Effector memory CD8-positive, alpha-beta T cell (primary cell): ENCODE data around the gene SEC14L6.

ENCODE experiments used
- ATAC-seq: fragments of 150-1000 bp; cut with Tn5 transposase; replicated peaks from 2 replicates; pipeline ENCODE4 v1.10.0; 2021; ENCODE audit warnings: mild to moderate bottlenecking, moderate library complexity
- DNase-seq, 3 experiments: peaks; one replicate each; pipeline ENCODE4 v3.0.0; 2021
- H3K27ac Mint-ChIP-seq, 2 donors: one replicate each; pipeline ENCODE4 v1.8.0; 2022; ENCODE audit warnings: mild to moderate bottlenecking in 2 of 2, mixed read lengths in 2 of 2, moderate library complexity in 2 of 2
- H3K27me3 Mint-ChIP-seq, 2 donors: one replicate each; pipeline ENCODE4 v1.8.0; 2022; ENCODE audit warnings: mixed read lengths in 2 of 2
- H3K36me3 Mint-ChIP-seq: one replicate; pipeline ENCODE4 v1.8.0; 2022; ENCODE audit warnings: mild to moderate bottlenecking, moderate library complexity, mixed read lengths; ENCODE audit not compliant: insufficient read depth
- H3K4me1 Mint-ChIP-seq, 2 donors: one replicate each; pipeline ENCODE4 v1.8.0; 2022; ENCODE audit warnings: low read depth in 2 of 2, mixed read lengths in 2 of 2
- H3K4me3 Mint-ChIP-seq, 2 donors: one replicate each; pipeline ENCODE4 v1.8.0; 2022; ENCODE audit warnings: mild to moderate bottlenecking in 2 of 2, mixed read lengths in 2 of 2, moderate library complexity in 2 of 2
- H3K9me3 Mint-ChIP-seq, 2 donors: one replicate each; pipeline ENCODE4 v1.8.0; 2022; ENCODE audit warnings: mixed read lengths in 2 of 2

SEC14L6 gene

GRCh38 chr22:30513462-30513861 is 33.1 kb downstream of the SEC14L6 start:
- no peaks in the 10 kb centered on the region for H3K9me3 Mint-ChIP-seq
- ATAC-seq, result no peak
- no peaks in the 10 kb centered on the region for H3K36me3 Mint-ChIP-seq
- no peak for DNase-seq
- no peak overlapping the region for H3K27ac Mint-ChIP-seq
- H3K27me3 Mint-ChIP-seq, result peaks cover 2 to 15% of the 10 kb centered on the region in 2 donors
- H3K4me1 Mint-ChIP-seq, result no peaks in the 10 kb centered on the region
- no peak overlapping the region for H3K4me3 Mint-ChIP-seq

- Mint-ChIP-seq H3K4me1 (no peaks in the 10 kb centered on the region), H3K36me3 (no peaks in the 10 kb centered on the region), H3K9me3 (no peaks in the 10 kb centered on the region), H3K4me3 (no peak overlapping the region), H3K27ac (no peak overlapping the region), H3K27me3 (peaks cover 4 to 19% of the 10 kb centered on the region in 2 donors)
- ATAC-seq (no peak), DNase-seq (no peak)
These were observed 34.6 kb downstream of the SEC14L6 start for GRCh38 chr22:30511911-30512310.

GRCh38 chr22:30511109-30511508 is 35.4 kb downstream of the SEC14L6 start:
- H3K36me3 Mint-ChIP-seq, result no peaks in the 10 kb centered on the region
- H3K27me3 Mint-ChIP-seq, result peaks cover 10 to 26% of the 10 kb centered on the region in 2 donors
- DNase-seq, result no peak
- no peaks in the 10 kb centered on the region for H3K4me1 Mint-ChIP-seq
- ATAC-seq, result no peak
- H3K9me3 Mint-ChIP-seq, result no peaks in the 10 kb centered on the region
- no peak overlapping the region for H3K4me3 Mint-ChIP-seq
- no peak overlapping the region for H3K27ac Mint-ChIP-seq

- no peak overlapping the region for H3K4me3 Mint-ChIP-seq
- DNase-seq (no peak), ATAC-seq (no peak)
- no peaks in the 10 kb centered on the region for H3K36me3 Mint-ChIP-seq
- H3K9me3 Mint-ChIP-seq, result no peaks in the 10 kb centered on the region
- H3K4me1 Mint-ChIP-seq, result peaks cover 0 to 2% of the 10 kb centered on the region in 2 donors
- peaks cover 29 to 35% of the 10 kb centered on the region in 2 donors for H3K27me3 Mint-ChIP-seq
- H3K27ac Mint-ChIP-seq, result no peak overlapping the region
These were observed 38.3 kb downstream of the SEC14L6 start for GRCh38 chr22:30508216-30508615.

- Mint-ChIP-seq H3K4me3 (no peak overlapping the region), H3K27ac (no peak overlapping the region), H3K27me3 (peaks cover 32 to 40% of the 10 kb centered on the region in 2 donors), H3K4me1 (peaks cover 0 to 2% of the 10 kb centered on the region in 2 donors), H3K36me3 (no peaks in the 10 kb centered on the region), H3K9me3 (no peaks in the 10 kb centered on the region)
- ATAC-seq (no peak), DNase-seq (no peak)
These were observed 38.9 kb downstream of the SEC14L6 start for GRCh38 chr22:30507670-30508069.

GRCh38 chr22:30506507-30506968 is 40.0 kb downstream of the SEC14L6 start:
- H3K4me3 Mint-ChIP-seq, result no peak overlapping the region
- no peaks in the 10 kb centered on the region for H3K9me3 Mint-ChIP-seq
- H3K27ac Mint-ChIP-seq, result no peak overlapping the region
- peaks cover 0 to 2% of the 10 kb centered on the region in 2 donors for H3K4me1 Mint-ChIP-seq
- peaks cover 40 to 51% of the 10 kb centered on the region in 2 donors for H3K27me3 Mint-ChIP-seq
- DNase-seq (no peak), ATAC-seq (no peak)
- H3K36me3 Mint-ChIP-seq, result no peaks in the 10 kb centered on the region

GRCh38 chr22:30503551-30503950 is 43.0 kb downstream of the SEC14L6 start:
- Mint-ChIP-seq H3K9me3 (no peaks in the 10 kb centered on the region), H3K27me3 (peaks cover 47 to 65% of the 10 kb centered on the region in 2 donors), H3K27ac (no peak overlapping the region), H3K36me3 (no peaks in the 10 kb centered on the region), H3K4me3 (no peak overlapping the region), H3K4me1 (peaks cover 0 to 2% of the 10 kb centered on the region in 2 donors)
- DNase-seq, result no peak
- no peak for ATAC-seq

- H3K4me1 Mint-ChIP-seq, result peaks cover 0 to 2% of the 10 kb centered on the region in 2 donors
- no peak for DNase-seq
- H3K4me3 Mint-ChIP-seq, result no peak overlapping the region
- H3K9me3 Mint-ChIP-seq, result no peaks in the 10 kb centered on the region
- H3K36me3 Mint-ChIP-seq, result no peaks in the 10 kb centered on the region
- no peak for ATAC-seq
- H3K27me3 Mint-ChIP-seq, result peaks cover 47 to 65% of the 10 kb centered on the region in 2 donors
- H3K27ac Mint-ChIP-seq, result no peak overlapping the region
These were observed 43.6 kb downstream of the SEC14L6 start for GRCh38 chr22:30502911-30503310.

- DNase-seq, result no peak
- no peaks in the 10 kb centered on the region for H3K36me3 Mint-ChIP-seq
- H3K27me3 Mint-ChIP-seq, result peaks cover 46 to 64% of the 10 kb centered on the region in 2 donors
- H3K4me3 Mint-ChIP-seq, result no peak overlapping the region
- H3K4me1 Mint-ChIP-seq, result peaks cover 0 to 2% of the 10 kb centered on the region in 2 donors
- no peak overlapping the region for H3K27ac Mint-ChIP-seq
- ATAC-seq, result no peak
- H3K9me3 Mint-ChIP-seq, result no peaks in the 10 kb centered on the region
These were observed 44.4 kb downstream of the SEC14L6 start for GRCh38 chr22:30502153-30502552.

- peaks cover 37 to 54% of the 10 kb centered on the region in 2 donors for H3K27me3 Mint-ChIP-seq
- H3K27ac Mint-ChIP-seq, result no peak overlapping the region
- no peak for ATAC-seq
- H3K4me3 Mint-ChIP-seq, result no peak overlapping the region
- H3K9me3 Mint-ChIP-seq, result no peaks in the 10 kb centered on the region
- H3K4me1 Mint-ChIP-seq, result peaks cover 0 to 2% of the 10 kb centered on the region in 2 donors
- no peak for DNase-seq
- no peaks in the 10 kb centered on the region for H3K36me3 Mint-ChIP-seq
These were observed 45.9 kb downstream of the SEC14L6 start for GRCh38 chr22:30500628-30501027.

GRCh38 chr22:30497466-30498150 is 48.9 kb downstream of the SEC14L6 start:
- ATAC-seq, result no peak
- no peaks in the 10 kb centered on the region for H3K9me3 Mint-ChIP-seq
- H3K27ac Mint-ChIP-seq, result no peak overlapping the region
- DNase-seq, result no peak
- no peak overlapping the region for H3K4me3 Mint-ChIP-seq
- no peaks in the 10 kb centered on the region for H3K4me1 Mint-ChIP-seq
- H3K36me3 Mint-ChIP-seq, result no peaks in the 10 kb centered on the region
- H3K27me3 Mint-ChIP-seq, result peaks cover 24 to 41% of the 10 kb centered on the region in 2 donors

- no peaks in the 10 kb centered on the region for H3K9me3 Mint-ChIP-seq
- DNase-seq, result no peak
These were observed 51.3 kb downstream of the SEC14L6 start for GRCh38 chr22:30495041-30495784.

GRCh38 chr22:30492144-30492543 is 54.4 kb downstream of the SEC14L6 start:
- no peaks in the 10 kb centered on the region for H3K4me1 Mint-ChIP-seq
- no peaks in the 10 kb centered on the region for H3K9me3 Mint-ChIP-seq
- no peak overlapping the region for H3K27ac Mint-ChIP-seq
- no peak for ATAC-seq
- peaks cover 28 to 52% of the 10 kb centered on the region in 2 donors for H3K27me3 Mint-ChIP-seq
- H3K4me3 Mint-ChIP-seq, result no peak overlapping the region
- H3K36me3 Mint-ChIP-seq, result no peaks in the 10 kb centered on the region
- DNase-seq, result no peak

More at GRCh38 chr22:30495041-30495784, 51.3 kb downstream of the SEC14L6 start:
- peak overlapping the region in 1 of 2 donors; percentile 38 for H3K27ac Mint-ChIP-seq
- H3K4me3 Mint-ChIP-seq, result no peak overlapping the region
- ATAC-seq, result no peak
- H3K36me3 Mint-ChIP-seq, result no peaks in the 10 kb centered on the region
- no peaks in the 10 kb centered on the region for H3K4me1 Mint-ChIP-seq
- H3K27me3 Mint-ChIP-seq, result peaks cover 22 to 41% of the 10 kb centered on the region in 2 donors

GRCh38 chr22:30491381-30491780 is 55.2 kb downstream of the SEC14L6 start:
- H3K27ac Mint-ChIP-seq, result no peak overlapping the region
- no peaks in the 10 kb centered on the region for H3K36me3 Mint-ChIP-seq
- DNase-seq, result no peak
- no peaks in the 10 kb centered on the region for H3K9me3 Mint-ChIP-seq
- ATAC-seq, result no peak
- no peak overlapping the region for H3K4me3 Mint-ChIP-seq
- peaks cover 28 to 52% of the 10 kb centered on the region in 2 donors for H3K27me3 Mint-ChIP-seq
- no peaks in the 10 kb centered on the region for H3K4me1 Mint-ChIP-seq
